Cardiac muscle cell (in vitro differentiated cells and primary cell): ENCODE measurements around the gene GPR78. TPM values are rescaled to one million over a fixed set of nuclear protein-coding genes. Genes with fewer than 3 reads are reported as not detected.

Source experiments
- DNase-seq, 2 donors: peaks; one replicate each; pipeline versions ENCODE4 v3.0.0 to v3.0.0-alpha.2; 2010 to 2017; ENCODE audit warnings: low read depth in 1 of 2, low spot score in 1 of 2
- H3K27ac ChIP-seq: fragments of 200-600 bp; sonication (generic); 2 replicates; pipeline ENCODE4 v1.5.1; 2016
- H3K27me3 ChIP-seq: fragments of 200-600 bp; sonication (generic); 2 replicates; pipeline ENCODE4 v1.6.0; 2016; ENCODE audit warnings: control low read depth
- H3K36me3 ChIP-seq: fragments of 200-600 bp; sonication (generic); 2 replicates; pipeline ENCODE4 v1.5.1; 2016; ENCODE audit warnings: control low read depth
- H3K4me1 ChIP-seq: fragments of 200-600 bp; sonication (generic); 2 replicates; pipeline ENCODE4 v1.8.1; 2017; ENCODE audit warnings: low read depth, mild to moderate bottlenecking, mixed run types
- H3K4me3 ChIP-seq: fragments of 200-600 bp; sonication (generic); 2 replicates; pipeline ENCODE4 v1.5.1; 2016; ENCODE audit warnings: mild to moderate bottlenecking
- H3K9me3 ChIP-seq: fragments of 200-600 bp; sonication (generic); 2 replicates; pipeline ENCODE4 v1.5.1; 2017; ENCODE audit warnings: low read depth, mild to moderate bottlenecking, control low read depth
- CTCF ChIP-seq: IDR thresholded peaks from 2 replicates; pipeline ENCODE4 v1.5.1; 2012; ENCODE audit warnings: low read depth, mild to moderate bottlenecking, low read length
- polyA plus RNA-seq: library from polyadenylated mRNA; unstranded; fragments of >200 nt; fragmentation: Nextera tagmentation; extraction: Ambion mirVana; gene quantifications from 2 replicates; pipeline ENCODE4 v1.2.1, GENCODE V29; 2016
- total RNA-seq: library from RNA; depleted of rRNA; stranded (reverse); fragments of >200 nt; gene quantifications from 2 replicates; pipeline ENCODE4 v1.2.3, GENCODE V29; 2016

The GPR78 gene
- total and polyA plus RNA-seq, 2 experiments from 2014 or later, result 0.13 to 0.63 TPM

GRCh38 chr4:8536467-8536866 is 43.7 kb upstream of the GPR78 start:
- DNase-seq, result no peak
- Histone ChIP-seq H3K36me3 (no peaks in the 10 kb centered on the region), H3K27ac (no peak overlapping the region), H3K27me3 (no peaks in the 10 kb centered on the region), H3K9me3 (no peaks in the 10 kb centered on the region), H3K4me3 (no peak overlapping the region), H3K4me1 (no peaks in the 10 kb centered on the region)
- no peak for TF ChIP-seq CTCF

- H3K4me3 ChIP-seq, result no peak overlapping the region
- H3K27ac ChIP-seq, result no peak overlapping the region
- no peaks in the 10 kb centered on the region for H3K4me1 ChIP-seq
- H3K27me3 ChIP-seq, result no peaks in the 10 kb centered on the region
- DNase-seq, result peak in 1 of 2 donors; percentile 78
- no peak for TF ChIP-seq CTCF
- H3K9me3 ChIP-seq, result no peaks in the 10 kb centered on the region
- H3K36me3 ChIP-seq, result no peaks in the 10 kb centered on the region
Measured at GRCh38 chr4:8537041-8537461, 43.1 kb upstream of the GPR78 start.

- no peaks in the 10 kb centered on the region for H3K4me1 ChIP-seq
- no peaks in the 10 kb centered on the region for H3K9me3 ChIP-seq
- no peak for TF ChIP-seq CTCF
- H3K36me3 ChIP-seq, result no peaks in the 10 kb centered on the region
- DNase-seq, result no peak
- H3K27me3 ChIP-seq, result no peaks in the 10 kb centered on the region
- H3K4me3 ChIP-seq, result no peak overlapping the region
- no peak overlapping the region for H3K27ac ChIP-seq
Measured at GRCh38 chr4:8538076-8538702, 42.0 kb upstream of the GPR78 start.

- Histone ChIP-seq H3K27ac (no peak overlapping the region), H3K36me3 (no peaks in the 10 kb centered on the region), H3K4me1 (no peaks in the 10 kb centered on the region), H3K27me3 (no peaks in the 10 kb centered on the region), H3K9me3 (no peaks in the 10 kb centered on the region), H3K4me3 (no peak overlapping the region)
- peak in 1 of 2 donors; percentile 18 for DNase-seq
- TF ChIP-seq CTCF, result no peak
Measured at GRCh38 chr4:8538703-8539567, 41.3 kb upstream of the GPR78 start.

- Histone ChIP-seq H3K9me3 (no peaks in the 10 kb centered on the region), H3K27ac (no peak overlapping the region), H3K4me1 (no peaks in the 10 kb centered on the region), H3K36me3 (no peaks in the 10 kb centered on the region), H3K27me3 (no peaks in the 10 kb centered on the region), H3K4me3 (no peak overlapping the region)
- TF ChIP-seq CTCF, result no peak
- no peak for DNase-seq
Measured at GRCh38 chr4:8539661-8540060, 40.5 kb upstream of the GPR78 start.
